ENCODE measurements around the gene SCN9A.
"Not testable (repeated sequence)": the region's sequence is repeated elsewhere in the genome, so short reads cannot be mapped to it uniquely, and the experiment has no call there.

Gene SCN9A

GRCh38 chr2:166224197-166224596 lies 151.5 kb downstream of the SCN9A start:
- Histone ChIP-seq H3K4me1 (ENCODE audit: control insufficient read depth in 1 of 2, insufficient read depth in 2 of 2, low read length in 2 of 2) (no peaks in the 10 kb centered on the region), H2BK12ac (ENCODE audit: low read length) (no peak overlapping the region), H3K4me3 (ENCODE audit: low read depth, low read length) (no peak overlapping the region), H3K79me2 (ENCODE audit: control insufficient read depth, insufficient read depth, low read length, poor library complexity) (no peaks in the 10 kb centered on the region), H3K23ac (ENCODE audit: low read length) (no peak overlapping the region), H2AK5ac (ENCODE audit: low read length) (no peak overlapping the region), H3K79me1 (ENCODE audit: low read length) (no peaks in the 10 kb centered on the region), H3K18ac (ENCODE audit: low read length) (no peak overlapping the region), H3K4me2 (ENCODE audit: low read length) (no peak overlapping the region), H3K14ac (ENCODE audit: low read length) (no peak overlapping the region), H3K9ac (ENCODE audit: low read length) (no peak overlapping the region), H4K91ac (ENCODE audit: low read depth, low read length) (no peak overlapping the region), H2BK120ac (ENCODE audit: insufficient read depth, low read length, poor library complexity) (no peak overlapping the region), H3K27me3 (ENCODE audit: insufficient read depth, low read length) (no peaks in the 10 kb centered on the region), H3K27ac (ENCODE audit: low read depth, low read length) (no peak overlapping the region), H2AFZ (ENCODE audit: insufficient read depth, low read length, poor library complexity) (no peak overlapping the region), H2BK5ac (ENCODE audit: low read depth, low read length, poor library complexity) (no peak overlapping the region), H3K9me3 (ENCODE audit: insufficient read depth, low read depth, low read length) (no peaks in the 10 kb centered on the region), H4K8ac (ENCODE audit: low read depth, low read length) (no peak overlapping the region), H4K12ac (ENCODE audit: low read depth, low read length) (no peak overlapping the region), H3K4ac (ENCODE audit: low read depth, low read length) (no peak overlapping the region), H3K36me3 (ENCODE audit: control insufficient read depth in 1 of 2, insufficient read depth in 2 of 2, low read length in 2 of 2) (no peaks in the 10 kb centered on the region)
- DNase-seq, result no peak

DNA sequence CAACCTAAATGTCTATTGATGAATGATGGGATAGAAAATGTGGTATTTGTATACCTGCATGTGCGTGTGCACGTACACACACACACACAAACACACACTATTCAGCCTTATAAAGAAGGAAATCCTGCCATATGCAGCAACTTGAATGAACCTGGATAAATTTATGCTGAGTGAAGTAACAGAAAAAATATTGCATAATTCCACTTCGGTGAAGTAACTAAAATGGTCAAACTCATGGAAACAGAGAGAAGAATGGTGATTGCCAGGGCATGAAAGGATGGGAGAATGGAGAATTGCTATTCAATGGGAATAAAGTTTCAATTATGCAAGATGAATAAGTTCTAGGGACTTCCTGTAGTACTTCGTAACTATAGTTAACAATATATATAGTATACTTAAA lies 152.4 kb downstream of the SCN9A start:
- Histone ChIP-seq H3K18ac (ENCODE audit: low read length) (no peak overlapping the region), H4K91ac (ENCODE audit: low read depth, low read length) (no peak overlapping the region), H3K9ac (ENCODE audit: low read length) (no peak overlapping the region), H4K12ac (ENCODE audit: low read depth, low read length) (no peak overlapping the region), H3K4me3 (ENCODE audit: low read depth, low read length) (no peak overlapping the region), H2BK5ac (ENCODE audit: low read depth, low read length, poor library complexity) (no peak overlapping the region), H2AFZ (ENCODE audit: insufficient read depth, low read length, poor library complexity) (no peak overlapping the region), H2AK5ac (ENCODE audit: low read length) (no peak overlapping the region), H3K9me3 (ENCODE audit: insufficient read depth, low read depth, low read length) (no peaks in the 10 kb centered on the region), H2BK12ac (ENCODE audit: low read length) (no peak overlapping the region), H3K27ac (ENCODE audit: low read depth, low read length) (no peak overlapping the region), H3K79me2 (ENCODE audit: control insufficient read depth, insufficient read depth, low read length, poor library complexity) (no peaks in the 10 kb centered on the region), H3K4ac (ENCODE audit: low read depth, low read length) (no peak overlapping the region), H4K8ac (ENCODE audit: low read depth, low read length) (no peak overlapping the region), H3K14ac (ENCODE audit: low read length) (no peak overlapping the region), H3K4me2 (ENCODE audit: low read length) (no peak overlapping the region), H3K23ac (ENCODE audit: low read length) (no peak overlapping the region), H3K4me1 (ENCODE audit: control insufficient read depth in 1 of 2, insufficient read depth in 2 of 2, low read length in 2 of 2) (no peaks in the 10 kb centered on the region), H2BK120ac (ENCODE audit: insufficient read depth, low read length, poor library complexity) (no peak overlapping the region), H3K27me3 (ENCODE audit: insufficient read depth, low read length) (no peaks in the 10 kb centered on the region), H3K36me3 (ENCODE audit: control insufficient read depth in 1 of 2, insufficient read depth in 2 of 2, low read length in 2 of 2) (no peaks in the 10 kb centered on the region), H3K79me1 (ENCODE audit: low read length) (no peaks in the 10 kb centered on the region)
- no CpG with 5 or more reads among the region's 4 CpGs for WGBS (ENCODE audit: extremely low coverage, insufficient coverage, insufficient read length)
- DNase-seq, result no peak

DNA sequence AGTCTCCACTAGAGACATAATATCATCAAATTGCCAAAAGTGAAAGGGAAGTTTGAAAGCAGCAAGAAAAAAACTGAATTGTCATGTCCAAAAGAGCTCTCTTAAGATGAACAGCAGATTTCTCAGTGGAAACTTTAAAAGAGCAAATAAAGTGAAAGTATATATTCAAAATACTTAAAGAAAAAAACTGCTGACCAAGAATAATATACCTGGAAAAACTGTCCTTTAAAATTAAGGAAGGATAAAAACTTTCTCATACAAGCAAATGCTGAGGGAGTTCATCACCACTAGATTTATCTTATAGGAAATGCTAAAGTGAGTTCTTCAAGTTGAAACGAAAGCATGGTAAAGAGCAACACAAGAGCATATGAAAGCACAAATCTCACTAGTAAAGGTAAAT lies 164.7 kb downstream of the SCN9A start:
- Histone ChIP-seq H3K79me1 (ENCODE audit: low read length) (no peaks in the 10 kb centered on the region), H3K4me1 (ENCODE audit: control insufficient read depth in 1 of 2, insufficient read depth in 2 of 2, low read length in 2 of 2) (no peaks in the 10 kb centered on the region), H3K4ac (ENCODE audit: low read depth, low read length) (no peak overlapping the region), H2AK5ac (ENCODE audit: low read length) (no peak overlapping the region), H2BK5ac (ENCODE audit: low read depth, low read length, poor library complexity) (no peak overlapping the region), H3K14ac (ENCODE audit: low read length) (no peak overlapping the region), H3K4me3 (ENCODE audit: low read depth, low read length) (no peak overlapping the region), H3K27ac (ENCODE audit: low read depth, low read length) (no peak overlapping the region), H2BK12ac (ENCODE audit: low read length) (no peak overlapping the region), H3K79me2 (ENCODE audit: control insufficient read depth, insufficient read depth, low read length, poor library complexity) (no peaks in the 10 kb centered on the region), H3K18ac (ENCODE audit: low read length) (no peak overlapping the region), H3K27me3 (ENCODE audit: insufficient read depth, low read length) (no peaks in the 10 kb centered on the region), H3K4me2 (ENCODE audit: low read length) (no peak overlapping the region), H3K23ac (ENCODE audit: low read length) (no peak overlapping the region), H4K91ac (ENCODE audit: low read depth, low read length) (no peak overlapping the region), H4K12ac (ENCODE audit: low read depth, low read length) (no peak overlapping the region), H2BK120ac (ENCODE audit: insufficient read depth, low read length, poor library complexity) (no peak overlapping the region), H2AFZ (ENCODE audit: insufficient read depth, low read length, poor library complexity) (no peak overlapping the region), H3K36me3 (ENCODE audit: control insufficient read depth in 1 of 2, insufficient read depth in 2 of 2, low read length in 2 of 2) (no peaks in the 10 kb centered on the region), H4K8ac (ENCODE audit: low read depth, low read length) (no peak overlapping the region), H3K9me3 (ENCODE audit: insufficient read depth, low read depth, low read length) (no peaks in the 10 kb centered on the region), H3K9ac (ENCODE audit: low read length) (no peak overlapping the region)
- WGBS (ENCODE audit: extremely low coverage, insufficient coverage, insufficient read length), result no CpG with 5 or more reads among the region's 1 CpG
- DNase-seq, result no peak

DNA sequence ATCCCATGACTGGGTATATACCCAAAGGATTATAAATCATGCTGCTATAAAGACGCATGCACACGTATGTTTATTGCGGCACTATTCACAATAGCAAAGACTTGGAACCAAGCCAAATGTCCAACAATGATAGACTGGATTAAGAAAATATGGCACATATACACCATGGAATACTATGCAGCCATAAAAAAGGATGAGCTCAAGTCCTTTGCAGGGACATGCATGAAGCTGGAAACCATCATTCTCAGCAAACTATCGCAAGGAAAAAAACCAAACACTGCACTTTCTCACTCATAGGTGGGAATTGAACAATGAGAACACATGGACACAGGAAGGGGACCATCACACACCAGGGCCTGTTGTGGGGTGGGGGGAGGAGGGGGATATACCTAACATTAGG lies 165.8 kb downstream of the SCN9A start:
- H3K36me3 ChIP-seq (ENCODE audit: control insufficient read depth in 1 of 2, insufficient read depth in 2 of 2, low read length in 2 of 2); H3K9ac ChIP-seq (ENCODE audit: low read length); H4K91ac ChIP-seq (ENCODE audit: low read depth, low read length); H3K79me2 ChIP-seq (ENCODE audit: control insufficient read depth, insufficient read depth, low read length, poor library complexity); H3K79me1 ChIP-seq (ENCODE audit: low read length); H3K27ac ChIP-seq (ENCODE audit: low read depth, low read length); DNase-seq; H3K18ac ChIP-seq (ENCODE audit: low read length); H3K4ac ChIP-seq (ENCODE audit: low read depth, low read length); H3K4me2 ChIP-seq (ENCODE audit: low read length); H2BK12ac ChIP-seq (ENCODE audit: low read length); H4K8ac ChIP-seq (ENCODE audit: low read depth, low read length); H3K4me3 ChIP-seq (ENCODE audit: low read depth, low read length); H3K4me1 ChIP-seq (ENCODE audit: control insufficient read depth in 1 of 2, insufficient read depth in 2 of 2, low read length in 2 of 2); H3K9me3 ChIP-seq (ENCODE audit: insufficient read depth, low read depth, low read length); H2BK120ac ChIP-seq (ENCODE audit: insufficient read depth, low read length, poor library complexity); H3K14ac ChIP-seq (ENCODE audit: low read length); H2AK5ac ChIP-seq (ENCODE audit: low read length); H3K27me3 ChIP-seq (ENCODE audit: insufficient read depth, low read length); H3K23ac ChIP-seq (ENCODE audit: low read length); H2AFZ ChIP-seq (ENCODE audit: insufficient read depth, low read length, poor library complexity); H2BK5ac ChIP-seq (ENCODE audit: low read depth, low read length, poor library complexity); H4K12ac ChIP-seq (ENCODE audit: low read depth, low read length): not testable (repeated sequence)
- WGBS (ENCODE audit: extremely low coverage, insufficient coverage, insufficient read length), result no CpG with 5 or more reads among the region's 4 CpGs

DNA sequence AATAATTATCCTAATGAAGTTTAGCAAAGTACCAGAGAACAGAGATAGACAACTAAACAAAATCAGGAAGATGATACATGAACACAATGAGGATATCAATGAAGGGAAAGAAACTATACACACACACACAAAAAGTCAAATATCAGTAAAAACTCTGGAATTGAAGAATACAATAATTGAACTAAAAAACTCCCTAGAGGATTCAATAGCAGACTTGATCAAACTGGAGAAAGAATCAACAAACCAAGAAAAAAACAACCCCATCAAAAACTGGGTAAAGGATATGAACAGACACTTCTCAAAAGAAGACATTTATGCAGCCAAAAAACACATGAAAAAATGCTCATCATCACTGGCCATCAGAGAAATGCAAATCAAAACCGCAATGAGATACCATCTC lies 166.4 kb downstream of the SCN9A start:
- not testable (repeated sequence) for H2BK12ac ChIP-seq (ENCODE audit: low read length); H3K4me2 ChIP-seq (ENCODE audit: low read length); H3K27ac ChIP-seq (ENCODE audit: low read depth, low read length); H2AK5ac ChIP-seq (ENCODE audit: low read length); H4K12ac ChIP-seq (ENCODE audit: low read depth, low read length); H3K4ac ChIP-seq (ENCODE audit: low read depth, low read length); DNase-seq; H4K91ac ChIP-seq (ENCODE audit: low read depth, low read length); H3K18ac ChIP-seq (ENCODE audit: low read length); H4K8ac ChIP-seq (ENCODE audit: low read depth, low read length); H3K23ac ChIP-seq (ENCODE audit: low read length); H2BK5ac ChIP-seq (ENCODE audit: low read depth, low read length, poor library complexity); H3K4me1 ChIP-seq (ENCODE audit: control insufficient read depth in 1 of 2, insufficient read depth in 2 of 2, low read length in 2 of 2); H3K14ac ChIP-seq (ENCODE audit: low read length); H3K79me1 ChIP-seq (ENCODE audit: low read length); H3K4me3 ChIP-seq (ENCODE audit: low read depth, low read length); H2AFZ ChIP-seq (ENCODE audit: insufficient read depth, low read length, poor library complexity); H2BK120ac ChIP-seq (ENCODE audit: insufficient read depth, low read length, poor library complexity); H3K27me3 ChIP-seq (ENCODE audit: insufficient read depth, low read length); H3K9ac ChIP-seq (ENCODE audit: low read length); H3K36me3 ChIP-seq (ENCODE audit: control insufficient read depth in 1 of 2, insufficient read depth in 2 of 2, low read length in 2 of 2); H3K9me3 ChIP-seq (ENCODE audit: insufficient read depth, low read depth, low read length); H3K79me2 ChIP-seq (ENCODE audit: control insufficient read depth, insufficient read depth, low read length, poor library complexity)
- no CpG with 5 or more reads among the region's 1 CpG for WGBS (ENCODE audit: extremely low coverage, insufficient coverage, insufficient read length)
